H9 (cell line): ENCODE data around the gene KRTAP12-4. TPM values are rescaled to one million over a fixed set of nuclear protein-coding genes. Genes with fewer than 3 reads are reported as not detected.

Experiments
- DNase-seq: peaks from one replicate; pipeline ENCODE4 v3.0.0-alpha.2; 2017
- H2AFZ ChIP-seq: one replicate; pipeline ENCODE4 v1.6.1; 2013; ENCODE audit warnings: mild to moderate bottlenecking, low read length, control low read depth, moderate library complexity
- H2AK5ac ChIP-seq: 2 replicates; pipeline ENCODE4 v1.6.1; 2013; ENCODE audit warnings: low read length, control low read depth, mixed read lengths; ENCODE audit not compliant: insufficient read length
- H2BK120ac ChIP-seq: one replicate; pipeline ENCODE4 v1.6.1; 2013; ENCODE audit warnings: low read depth, mild to moderate bottlenecking, low read length, control low read depth, inconsistent platforms; ENCODE audit not compliant: poor library complexity, severe bottlenecking
- H2BK12ac ChIP-seq: 2 replicates; pipeline ENCODE4 v1.6.1; 2013; ENCODE audit warnings: low read length, control low read depth, mixed read lengths, low read depth; ENCODE audit not compliant: insufficient read length
- H2BK15ac ChIP-seq: 2 replicates; pipeline ENCODE4 v1.6.1; 2013; ENCODE audit warnings: low read depth, low read length, control low read depth
- H2BK20ac ChIP-seq: one replicate; pipeline ENCODE4 v1.6.1; 2013; ENCODE audit warnings: low read depth, mild to moderate bottlenecking, low read length, control low read depth, inconsistent platforms; ENCODE audit not compliant: poor library complexity, severe bottlenecking
- H2BK5ac ChIP-seq: 2 replicates; pipeline ENCODE4 v1.6.1; 2013; ENCODE audit warnings: low read length, control low read depth, mixed read lengths; ENCODE audit not compliant: insufficient read length
- H3K14ac ChIP-seq: 2 replicates; pipeline ENCODE4 v1.6.1; 2013; ENCODE audit warnings: low read length, control low read depth; ENCODE audit not compliant: insufficient read depth
- H3K18ac ChIP-seq: 2 replicates; pipeline ENCODE4 v1.6.1; 2013; ENCODE audit warnings: low read depth, mild to moderate bottlenecking, mixed read lengths, low read length, control low read depth; ENCODE audit not compliant: insufficient read length
- H3K23ac ChIP-seq: 2 replicates; pipeline ENCODE4 v1.6.1; 2013; ENCODE audit warnings: low read length, control low read depth, mixed read lengths, low read depth; ENCODE audit not compliant: insufficient read length
- H3K23me2 ChIP-seq: 2 replicates; pipeline ENCODE4 v1.6.1; 2013; ENCODE audit warnings: low read depth, mild to moderate bottlenecking, mixed read lengths, low read length, control low read depth; ENCODE audit not compliant: insufficient read length, poor library complexity, severe bottlenecking
- H3K27ac ChIP-seq: 2 replicates; pipeline ENCODE4 v1.5.1; 2013; ENCODE audit warnings: low read length, control low read depth, mixed read lengths, low read depth; ENCODE audit not compliant: insufficient read length
- H3K27me3 ChIP-seq: 2 replicates; pipeline ENCODE4 v1.6.1; 2013; ENCODE audit warnings: low read length, control low read depth, inconsistent platforms; ENCODE audit not compliant: insufficient read depth
- H3K4ac ChIP-seq: 2 replicates; pipeline ENCODE4 v1.6.1; 2013; ENCODE audit warnings: low read depth, mild to moderate bottlenecking, control low read depth, inconsistent platforms, low read length, moderate library complexity
- H3K4me1 ChIP-seq: 2 replicates; pipeline ENCODE4 v1.6.1; 2013; ENCODE audit warnings: low read length, control low read depth, inconsistent platforms; ENCODE audit not compliant: insufficient read depth
- H3K4me2 ChIP-seq: 2 replicates; pipeline ENCODE4 v1.6.1; 2013; ENCODE audit warnings: low read length, control low read depth, mixed read lengths; ENCODE audit not compliant: insufficient read length, insufficient read depth
- H3K56ac ChIP-seq: 2 replicates; pipeline ENCODE4 v1.6.1; 2013; ENCODE audit warnings: low read depth, mild to moderate bottlenecking, mixed read lengths, low read length, control low read depth; ENCODE audit not compliant: insufficient read length
- H3K79me1 ChIP-seq: 2 replicates; pipeline ENCODE4 v1.6.1; 2013; ENCODE audit warnings: low read depth, mild to moderate bottlenecking, moderate library complexity, low read length, control low read depth, inconsistent platforms; ENCODE audit not compliant: insufficient read depth, poor library complexity, severe bottlenecking
- H3K79me2 ChIP-seq: 2 replicates; pipeline ENCODE4 v1.6.1; 2013; ENCODE audit warnings: low read length, control low read depth, inconsistent platforms; ENCODE audit not compliant: insufficient read depth
- H3K9ac ChIP-seq: 2 replicates; pipeline ENCODE4 v1.6.1; 2013; ENCODE audit warnings: low read length, control low read depth, mixed read lengths; ENCODE audit not compliant: insufficient read length; ENCODE audit errors: extremely low read depth
- H3K9me3 ChIP-seq: one replicate; pipeline ENCODE4 v1.6.1; 2013; ENCODE audit warnings: low read depth, low read length, inconsistent platforms; ENCODE audit not compliant: control insufficient read depth
- H3T11ph ChIP-seq: one replicate; pipeline ENCODE4 v1.6.1; 2013; ENCODE audit warnings: mild to moderate bottlenecking, low read length, control low read depth, inconsistent platforms
- H4K20me1 ChIP-seq: one replicate; pipeline ENCODE4 v1.6.1; 2013; ENCODE audit not compliant: control insufficient read depth, insufficient read length, insufficient read depth
- H4K5ac ChIP-seq: 2 replicates; pipeline ENCODE4 v1.6.1; 2013; ENCODE audit warnings: low read depth, mild to moderate bottlenecking, mixed read lengths, low read length, control low read depth; ENCODE audit not compliant: insufficient read length
- H4K8ac ChIP-seq: replicated peaks from 2 replicates; pipeline ENCODE4 v1.6.1; 2013; ENCODE audit warnings: low read length, control low read depth, mixed read lengths, low read depth; ENCODE audit not compliant: insufficient read length
- H4K91ac ChIP-seq: 2 replicates; pipeline ENCODE4 v1.6.1; 2013; ENCODE audit warnings: low read depth, mild to moderate bottlenecking, moderate library complexity, mixed read lengths, low read length, control low read depth; ENCODE audit not compliant: insufficient read length
- H3K27ac Mint-ChIP-seq, 3 experiments: 2 replicates in 2 of 3; 3 replicates in 1 of 3; pipeline ENCODE4 v1.8.0; 2020 to 2021; ENCODE audit warnings: mixed read lengths in 3 of 3, mild to moderate bottlenecking in 1 of 3, moderate library complexity in 1 of 3
- H3K27me3 Mint-ChIP-seq: 2 replicates; pipeline ENCODE4 v1.8.0; 2021; ENCODE audit warnings: low read depth, mild to moderate bottlenecking, moderate library complexity, mixed read lengths
- H3K36me3 Mint-ChIP-seq, 3 experiments: 2 replicates in 2 of 3; 3 replicates in 1 of 3; pipeline ENCODE4 v1.8.0; 2020 to 2021; ENCODE audit warnings: low read depth in 3 of 3, mixed read lengths in 3 of 3; ENCODE audit not compliant: insufficient read depth in 1 of 3
- H3K4me1 Mint-ChIP-seq, 2 experiments: 2 replicates each; pipeline ENCODE4 v1.8.0; 2020; ENCODE audit warnings: mixed read lengths in 2 of 2
- H3K4me3 Mint-ChIP-seq, 2 experiments: 2 replicates in 1 of 2; 3 replicates in 1 of 2; pipeline ENCODE4 v1.8.0; 2020 to 2021; ENCODE audit warnings: mild to moderate bottlenecking in 2 of 2, mixed read lengths in 2 of 2, moderate library complexity in 1 of 2
- H3K9me3 Mint-ChIP-seq, 2 experiments: 2 replicates in 1 of 2; 3 replicates in 1 of 2; pipeline ENCODE4 v1.8.0; 2020; ENCODE audit warnings: mild to moderate bottlenecking in 2 of 2, mixed read lengths in 2 of 2, moderate library complexity in 1 of 2
- WGBS: extraction: QIAGEN DNeasy Blood & Tissue Kit; methylation state at CpG from one replicate; pipeline ENCODE4 v1.1.7; 2013; ENCODE audit warnings: missing lambda C conversion rate, low lambda C conversion rate, mixed read lengths; ENCODE audit not compliant: insufficient read length; ENCODE audit errors: extremely low coverage; 5-methylcytosine and 5-hydroxymethylcytosine counted together
- total RNA-seq: library from RNA; stranded (reverse); gene quantifications from 2 replicates; pipeline ENCODE4 v1.2.1, GENCODE V29; 2021
- TF ChIP-seq, protein P1 (sequence below): fragments of 200-600 bp; sonication (generic); conservative IDR thresholded peaks from 3 replicates; pipeline ENCODE4 v1.8.0; 2021; ENCODE audit warnings: antibody characterized with exemption, mild to moderate bottlenecking

Gene KRTAP12-4
- total RNA-seq, 1 experiment from 2014 or later, result not detected

DNA sequence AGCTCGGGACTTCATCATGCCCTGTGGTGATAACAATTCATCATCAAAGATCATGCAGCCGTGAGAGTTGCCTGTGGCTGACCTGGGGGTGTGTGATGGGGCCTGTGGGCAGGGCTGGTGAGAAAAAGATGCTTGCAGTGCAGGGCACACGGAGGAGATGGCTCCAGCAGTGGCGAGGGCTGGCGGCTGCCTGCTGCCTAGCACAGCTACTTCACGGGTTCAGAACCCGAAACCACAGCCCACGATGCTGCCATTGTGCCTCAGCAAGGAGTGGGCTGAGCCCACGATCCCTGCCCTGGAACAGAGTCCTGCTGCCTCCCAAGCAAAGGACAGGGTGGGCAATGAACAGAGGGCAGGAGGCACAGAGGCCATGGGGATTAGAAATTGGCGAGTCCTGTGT lies 28.2 kb downstream of the KRTAP12-4 start:
- Histone ChIP-seq H3K79me2 (no peaks in the 10 kb centered on the region), H4K8ac (no peak overlapping the region), H3K56ac (no peak overlapping the region), H2BK15ac (no peak overlapping the region), H2AFZ (no peak overlapping the region), H3T11ph (no peak overlapping the region), H3K27me3 (no peaks in the 10 kb centered on the region), H2BK12ac (no peak overlapping the region), H3K9ac (no peak overlapping the region), H4K91ac (no peak overlapping the region), H3K4ac (no peak overlapping the region), H3K4me2 (no peak overlapping the region), H2AK5ac (no peak overlapping the region), H2BK20ac (no peak overlapping the region), H4K20me1 (no peaks in the 10 kb centered on the region), H3K79me1 (no peaks in the 10 kb centered on the region), H3K27ac (no peak overlapping the region), H3K18ac (no peak overlapping the region), H3K23ac (no peak overlapping the region), H3K4me1 (no peaks in the 10 kb centered on the region), H2BK120ac (no peak overlapping the region), H3K23me2 (no peaks in the 10 kb centered on the region), H4K5ac (no peak overlapping the region), H2BK5ac (no peak overlapping the region), H3K9me3 (no peaks in the 10 kb centered on the region), H3K14ac (no peak overlapping the region)
- H3K9me3 Mint-ChIP-seq, result peaks cover 36 to 37% of the 10 kb centered on the region in 2 experiments
- no peak overlapping the region for H3K27ac Mint-ChIP-seq
- H3K4me3 Mint-ChIP-seq, result no peak overlapping the region
- DNase-seq, result no peak
- H3K27me3 Mint-ChIP-seq, result peaks cover 7% of the 10 kb centered on the region
- H3K4me1 Mint-ChIP-seq, result peaks cover 3 to 7% of the 10 kb centered on the region in 2 experiments; a peak in 2 of 4 replicates
- peaks cover 11 to 28% (median 16%) of the 10 kb centered on the region in 3 experiments; a peak in 6 of 7 replicates for H3K36me3 Mint-ChIP-seq
- no CpG with 5 or more reads among the region's 10 CpGs for WGBS
- TF ChIP-seq, protein P1, sequence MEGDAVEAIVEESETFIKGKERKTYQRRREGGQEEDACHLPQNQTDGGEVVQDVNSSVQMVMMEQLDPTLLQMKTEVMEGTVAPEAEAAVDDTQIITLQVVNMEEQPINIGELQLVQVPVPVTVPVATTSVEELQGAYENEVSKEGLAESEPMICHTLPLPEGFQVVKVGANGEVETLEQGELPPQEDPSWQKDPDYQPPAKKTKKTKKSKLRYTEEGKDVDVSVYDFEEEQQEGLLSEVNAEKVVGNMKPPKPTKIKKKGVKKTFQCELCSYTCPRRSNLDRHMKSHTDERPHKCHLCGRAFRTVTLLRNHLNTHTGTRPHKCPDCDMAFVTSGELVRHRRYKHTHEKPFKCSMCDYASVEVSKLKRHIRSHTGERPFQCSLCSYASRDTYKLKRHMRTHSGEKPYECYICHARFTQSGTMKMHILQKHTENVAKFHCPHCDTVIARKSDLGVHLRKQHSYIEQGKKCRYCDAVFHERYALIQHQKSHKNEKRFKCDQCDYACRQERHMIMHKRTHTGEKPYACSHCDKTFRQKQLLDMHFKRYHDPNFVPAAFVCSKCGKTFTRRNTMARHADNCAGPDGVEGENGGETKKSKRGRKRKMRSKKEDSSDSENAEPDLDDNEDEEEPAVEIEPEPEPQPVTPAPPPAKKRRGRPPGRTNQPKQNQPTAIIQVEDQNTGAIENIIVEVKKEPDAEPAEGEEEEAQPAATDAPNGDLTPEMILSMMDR, result no peak
